Measurements from ENCODE around the gene RTL1.

Gene RTL1

DNA sequence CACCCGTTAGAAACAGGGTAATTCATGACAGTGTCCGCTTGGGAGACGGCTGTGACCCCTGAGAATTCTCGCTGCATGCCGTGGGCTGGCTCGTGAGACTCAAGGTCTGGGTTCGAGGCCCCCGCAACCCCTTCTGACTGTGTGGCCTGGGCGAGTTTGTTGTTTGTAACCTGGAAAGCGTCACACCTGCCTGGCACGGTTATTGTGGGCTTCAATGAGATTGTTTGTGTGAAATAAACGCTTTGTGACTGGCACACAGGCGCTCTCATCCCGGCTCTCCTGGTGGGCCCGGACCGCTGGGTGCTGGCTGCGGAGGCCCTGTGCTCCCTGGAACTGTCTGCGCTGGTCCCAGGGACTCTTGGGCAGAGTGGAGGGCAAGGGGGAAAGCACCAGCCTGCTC lies 43.7 kb downstream of the RTL1 start:
- TF ChIP-seq, protein P1, sequence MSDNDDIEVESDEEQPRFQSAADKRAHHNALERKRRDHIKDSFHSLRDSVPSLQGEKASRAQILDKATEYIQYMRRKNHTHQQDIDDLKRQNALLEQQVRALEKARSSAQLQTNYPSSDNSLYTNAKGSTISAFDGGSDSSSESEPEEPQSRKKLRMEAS (IDR thresholded peaks at IDR 0.05), result no peak
- TF ChIP-seq TCF12 (IDR thresholded peaks at IDR 0.05; ENCODE audit: low read depth) (no peak), YY1 (IDR thresholded peaks at IDR 0.05; ENCODE audit: low read depth) (no peak), CEBPB (IDR thresholded peaks at IDR 0.05) (no peak), FOXM1 (IDR thresholded peaks at IDR 0.05; ENCODE audit: borderline replicate concordance, low read depth) (no peak), EGR1 (IDR thresholded peaks at IDR 0.05) (no peak), CREB1 (IDR thresholded peaks at IDR 0.05; ENCODE audit: low read depth) (no peak), RAD21 (IDR thresholded peaks at IDR 0.05; ENCODE audit: low read depth) (no peak), NFIC (IDR thresholded peaks at IDR 0.05) (no peak)
- TF ChIP-seq, protein P2, sequence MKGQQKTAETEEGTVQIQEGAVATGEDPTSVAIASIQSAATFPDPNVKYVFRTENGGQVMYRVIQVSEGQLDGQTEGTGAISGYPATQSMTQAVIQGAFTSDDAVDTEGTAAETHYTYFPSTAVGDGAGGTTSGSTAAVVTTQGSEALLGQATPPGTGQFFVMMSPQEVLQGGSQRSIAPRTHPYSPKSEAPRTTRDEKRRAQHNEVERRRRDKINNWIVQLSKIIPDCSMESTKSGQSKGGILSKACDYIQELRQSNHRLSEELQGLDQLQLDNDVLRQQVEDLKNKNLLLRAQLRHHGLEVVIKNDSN (IDR thresholded peaks at IDR 0.05), result no peak
- TF ChIP-seq, protein P3, sequence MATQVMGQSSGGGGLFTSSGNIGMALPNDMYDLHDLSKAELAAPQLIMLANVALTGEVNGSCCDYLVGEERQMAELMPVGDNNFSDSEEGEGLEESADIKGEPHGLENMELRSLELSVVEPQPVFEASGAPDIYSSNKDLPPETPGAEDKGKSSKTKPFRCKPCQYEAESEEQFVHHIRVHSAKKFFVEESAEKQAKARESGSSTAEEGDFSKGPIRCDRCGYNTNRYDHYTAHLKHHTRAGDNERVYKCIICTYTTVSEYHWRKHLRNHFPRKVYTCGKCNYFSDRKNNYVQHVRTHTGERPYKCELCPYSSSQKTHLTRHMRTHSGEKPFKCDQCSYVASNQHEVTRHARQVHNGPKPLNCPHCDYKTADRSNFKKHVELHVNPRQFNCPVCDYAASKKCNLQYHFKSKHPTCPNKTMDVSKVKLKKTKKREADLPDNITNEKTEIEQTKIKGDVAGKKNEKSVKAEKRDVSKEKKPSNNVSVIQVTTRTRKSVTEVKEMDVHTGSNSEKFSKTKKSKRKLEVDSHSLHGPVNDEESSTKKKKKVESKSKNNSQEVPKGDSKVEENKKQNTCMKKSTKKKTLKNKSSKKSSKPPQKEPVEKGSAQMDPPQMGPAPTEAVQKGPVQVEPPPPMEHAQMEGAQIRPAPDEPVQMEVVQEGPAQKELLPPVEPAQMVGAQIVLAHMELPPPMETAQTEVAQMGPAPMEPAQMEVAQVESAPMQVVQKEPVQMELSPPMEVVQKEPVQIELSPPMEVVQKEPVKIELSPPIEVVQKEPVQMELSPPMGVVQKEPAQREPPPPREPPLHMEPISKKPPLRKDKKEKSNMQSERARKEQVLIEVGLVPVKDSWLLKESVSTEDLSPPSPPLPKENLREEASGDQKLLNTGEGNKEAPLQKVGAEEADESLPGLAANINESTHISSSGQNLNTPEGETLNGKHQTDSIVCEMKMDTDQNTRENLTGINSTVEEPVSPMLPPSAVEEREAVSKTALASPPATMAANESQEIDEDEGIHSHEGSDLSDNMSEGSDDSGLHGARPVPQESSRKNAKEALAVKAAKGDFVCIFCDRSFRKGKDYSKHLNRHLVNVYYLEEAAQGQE (IDR thresholded peaks at IDR 0.05; ENCODE audit: low read depth), result no peak

DNA sequence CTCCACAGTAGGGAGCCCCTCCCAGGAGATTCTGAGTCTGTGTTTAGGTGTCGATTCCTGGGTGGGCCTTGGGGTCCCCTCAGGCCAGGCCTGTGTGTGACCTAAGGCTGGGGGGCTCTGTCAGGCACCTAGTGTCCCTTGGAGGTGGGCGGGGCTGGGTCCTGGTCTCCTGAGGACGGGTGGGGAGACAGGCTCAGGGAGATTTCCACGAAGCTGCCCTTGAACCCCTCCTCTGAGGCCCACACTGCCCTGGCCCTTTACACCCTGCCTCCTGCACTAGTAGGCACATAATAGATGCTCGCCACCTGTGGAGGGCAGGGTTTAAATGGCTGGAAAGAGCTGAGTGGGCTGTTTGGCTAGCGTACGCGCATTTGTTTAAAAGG lies 44.7 kb downstream of the RTL1 start:
- TF ChIP-seq ZBTB7A (IDR thresholded peaks at IDR 0.05; ENCODE audit: low read depth) (no peak), TAF1 (IDR thresholded peaks at IDR 0.05; ENCODE audit: low read depth) (no peak), FOXM1 (IDR thresholded peaks at IDR 0.05; ENCODE audit: borderline replicate concordance, low read depth) (no peak), TCF12 (IDR thresholded peaks at IDR 0.05; ENCODE audit: low read depth) (no peak), EP300 (IDR thresholded peaks at IDR 0.05; ENCODE audit: borderline replicate concordance) (no peak), RAD21 (IDR thresholded peaks at IDR 0.05; ENCODE audit: low read depth) (no peak), CREB1 (IDR thresholded peaks at IDR 0.05; ENCODE audit: low read depth) (no peak)
- TF ChIP-seq, protein P2 (IDR thresholded peaks at IDR 0.05), result no peak
- TF ChIP-seq, protein P3 (IDR thresholded peaks at IDR 0.05; ENCODE audit: low read depth), result no peak
- TF ChIP-seq, protein P1 (IDR thresholded peaks at IDR 0.05), result no peak

DNA sequence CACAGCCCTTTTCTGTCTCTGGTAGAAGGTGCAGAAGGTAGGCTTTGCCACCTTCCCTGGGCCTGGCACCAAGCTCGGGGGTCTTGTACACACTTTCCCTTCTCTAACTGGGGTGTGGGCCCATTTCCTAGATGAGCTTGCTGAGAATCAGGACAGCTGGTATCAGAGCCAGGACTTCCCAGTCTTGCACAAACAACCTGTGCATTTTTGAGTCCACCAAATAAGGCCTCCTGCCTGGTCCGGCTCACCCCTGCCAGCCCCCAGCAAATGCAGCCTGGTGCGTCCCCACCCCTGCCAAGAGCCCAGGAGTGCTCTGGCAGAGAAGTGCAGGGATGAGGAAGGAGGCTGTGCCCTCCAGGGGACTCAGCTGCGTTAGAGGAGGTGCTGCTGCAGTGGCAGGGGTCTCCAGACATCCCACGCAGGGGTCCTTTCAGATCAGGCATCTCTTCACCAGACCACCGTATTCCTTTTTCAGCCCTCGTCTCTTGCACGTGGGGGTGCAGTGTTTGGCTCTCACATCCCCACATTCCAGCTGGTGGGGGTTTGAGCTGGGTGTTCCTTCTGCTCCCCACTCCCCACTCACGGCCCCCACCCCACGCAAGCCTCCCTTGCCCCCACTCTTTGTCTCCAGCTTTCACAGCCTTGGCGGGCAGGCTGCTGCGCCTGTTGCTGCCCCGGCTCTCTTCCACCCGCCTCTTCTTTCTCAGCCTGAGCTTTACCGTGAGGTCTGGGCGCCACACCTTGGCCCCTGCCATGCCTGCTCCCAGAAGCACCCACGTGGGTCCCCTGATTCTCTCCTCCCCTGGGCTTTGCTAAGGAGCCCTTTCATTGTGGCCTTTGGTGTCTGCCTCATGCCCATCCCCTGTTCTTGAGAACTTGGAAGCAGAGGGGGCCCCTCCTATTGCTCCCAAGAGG lies 45.3 kb downstream of the RTL1 start:
- TF ChIP-seq YY1 (IDR thresholded peaks at IDR 0.05; ENCODE audit: low read depth) (no peak), EP300 (IDR thresholded peaks at IDR 0.05; ENCODE audit: borderline replicate concordance) (no peak), CREB1 (IDR thresholded peaks at IDR 0.05; ENCODE audit: low read depth) (no peak), ZBTB7A (IDR thresholded peaks at IDR 0.05; ENCODE audit: low read depth) (no peak), FOXM1 (IDR thresholded peaks at IDR 0.05; ENCODE audit: borderline replicate concordance, low read depth) (no peak), RAD21 (IDR thresholded peaks at IDR 0.05; ENCODE audit: low read depth) (no peak), TCF12 (IDR thresholded peaks at IDR 0.05; ENCODE audit: low read depth) (no peak), TEAD4 (IDR thresholded peaks at IDR 0.05) (no peak), TAF1 (IDR thresholded peaks at IDR 0.05; ENCODE audit: low read depth) (no peak), NFIC (IDR thresholded peaks at IDR 0.05) (no peak)
- TF ChIP-seq, protein P3 (IDR thresholded peaks at IDR 0.05; ENCODE audit: low read depth), result no peak
- TF ChIP-seq, protein P2 (IDR thresholded peaks at IDR 0.05), result no peak

Measured in Ishikawa (cell line).